Suprapubic skin (tissue), 4 donors: Measurements from ENCODE around the gene PSMB8.

Experiments
- EP300 ChIP-seq: sonication (generic); formaldehyde crosslinking; IDR thresholded peaks from one replicate; pipeline ENCODE4 v1.6.1; 2017; ENCODE audit warnings: antibody characterized with exemption
- POLR2AphosphoS5 ChIP-seq, 3 donors: sonication (generic); formaldehyde crosslinking; IDR thresholded peaks; one replicate each; pipeline ENCODE4 v1.6.1; 2017; ENCODE audit warnings: antibody characterized with exemption in 3 of 3
- TF ChIP-seq, protein P1 (sequence below), 2 donors: fragments of 200-600 bp in 1 of 2; fragments of 450-650 bp in 1 of 2; sonication (generic) in 1 of 2; IDR thresholded peaks; one replicate each; pipeline ENCODE4 v1.5.1; 2016 to 2019; ENCODE audit warnings: antibody characterized with exemption in 2 of 2, mild to moderate bottlenecking in 1 of 2, moderate library complexity in 1 of 2

- TF ChIP-seq, protein P1, sequence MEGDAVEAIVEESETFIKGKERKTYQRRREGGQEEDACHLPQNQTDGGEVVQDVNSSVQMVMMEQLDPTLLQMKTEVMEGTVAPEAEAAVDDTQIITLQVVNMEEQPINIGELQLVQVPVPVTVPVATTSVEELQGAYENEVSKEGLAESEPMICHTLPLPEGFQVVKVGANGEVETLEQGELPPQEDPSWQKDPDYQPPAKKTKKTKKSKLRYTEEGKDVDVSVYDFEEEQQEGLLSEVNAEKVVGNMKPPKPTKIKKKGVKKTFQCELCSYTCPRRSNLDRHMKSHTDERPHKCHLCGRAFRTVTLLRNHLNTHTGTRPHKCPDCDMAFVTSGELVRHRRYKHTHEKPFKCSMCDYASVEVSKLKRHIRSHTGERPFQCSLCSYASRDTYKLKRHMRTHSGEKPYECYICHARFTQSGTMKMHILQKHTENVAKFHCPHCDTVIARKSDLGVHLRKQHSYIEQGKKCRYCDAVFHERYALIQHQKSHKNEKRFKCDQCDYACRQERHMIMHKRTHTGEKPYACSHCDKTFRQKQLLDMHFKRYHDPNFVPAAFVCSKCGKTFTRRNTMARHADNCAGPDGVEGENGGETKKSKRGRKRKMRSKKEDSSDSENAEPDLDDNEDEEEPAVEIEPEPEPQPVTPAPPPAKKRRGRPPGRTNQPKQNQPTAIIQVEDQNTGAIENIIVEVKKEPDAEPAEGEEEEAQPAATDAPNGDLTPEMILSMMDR (IDR thresholded peaks at IDR 0.05): no peak
- TF ChIP-seq EP300 (no peak), POLR2AphosphoS5 (IDR thresholded peaks at IDR 0.05) (no peak)
Observed at GRCh38 chr6:32815996-32816395, 27.9 kb downstream of the PSMB8 start.
